MM.1S (cell line): Measurements from ENCODE around the gene NXF1.

Source experiments
- DNase-seq: peaks from one replicate; pipeline ENCODE4 v3.0.0-alpha.2; 2015
- H2AFZ ChIP-seq: fragments of 300-600 bp; sonication (generic); 2 replicates; pipeline ENCODE4 v1.6.0; 2016; ENCODE audit warnings: antibody characterized with exemption, low read length
- H3F3A ChIP-seq: fragments of 300-600 bp; sonication (generic); 2 replicates; pipeline ENCODE4 v1.6.1; 2016; ENCODE audit warnings: mild to moderate bottlenecking, antibody characterized with exemption, low read length, moderate library complexity, mixed read lengths; ENCODE audit not compliant: insufficient read depth
- H3K27ac ChIP-seq: fragments of 300-600 bp; sonication (generic); 2 replicates; pipeline ENCODE4 v1.5.1; 2016; ENCODE audit warnings: mild to moderate bottlenecking, low read length
- H3K27me3 ChIP-seq: fragments of 300-600 bp; sonication (generic); replicated peaks from 2 replicates; pipeline ENCODE4 v1.6.0; 2016; ENCODE audit warnings: low read length; ENCODE audit not compliant: insufficient read depth
- H3K36me3 ChIP-seq: fragments of 300-600 bp; sonication (generic); replicated peaks from 2 replicates; pipeline ENCODE4 v1.6.1; 2016; ENCODE audit warnings: mild to moderate bottlenecking, low read length, mixed read lengths; ENCODE audit not compliant: insufficient read depth
- H3K4me1 ChIP-seq: fragments of 300-600 bp; sonication (generic); 2 replicates; pipeline ENCODE4 v1.6.1; 2016; ENCODE audit warnings: low read length, mixed read lengths
- H3K4me2 ChIP-seq: fragments of 300-600 bp; sonication (generic); 2 replicates; pipeline ENCODE4 v1.6.0; 2016; ENCODE audit warnings: low read depth, low read length
- H3K4me3 ChIP-seq: fragments of 300-600 bp; sonication (generic); 2 replicates; pipeline ENCODE4 v1.5.1; 2016; ENCODE audit warnings: low read length, mixed read lengths
- H3K79me2 ChIP-seq: fragments of 300-600 bp; sonication (generic); 2 replicates; pipeline ENCODE4 v1.6.1; 2016; ENCODE audit warnings: mixed run types, low read length, mixed read lengths
- H3K9ac ChIP-seq: fragments of 300-600 bp; sonication (generic); 2 replicates; pipeline ENCODE4 v1.6.1; 2016; ENCODE audit warnings: low read length, mixed read lengths
- H3K9me2 ChIP-seq: fragments of 300-600 bp; sonication (generic); replicated peaks from 2 replicates; pipeline ENCODE4 v1.6.1; 2016; ENCODE audit warnings: mild to moderate bottlenecking, low read length, mixed read lengths; ENCODE audit not compliant: insufficient read depth
- H3K9me3 ChIP-seq: fragments of 300-600 bp; sonication (generic); replicated peaks from 2 replicates; pipeline ENCODE4 v1.6.1; 2016; ENCODE audit warnings: mild to moderate bottlenecking, low read length, mixed read lengths; ENCODE audit not compliant: insufficient read depth
- H4K20me1 ChIP-seq: fragments of 300-600 bp; sonication (generic); 2 replicates; pipeline ENCODE4 v1.6.1; 2016; ENCODE audit warnings: mild to moderate bottlenecking, low read length, moderate library complexity, mixed read lengths; ENCODE audit not compliant: insufficient read depth
- EZH2 ChIP-seq: fragments of 300-600 bp; sonication (generic); optimal IDR thresholded peaks from 2 replicates; pipeline ENCODE3; 2017; ENCODE audit warnings: low read depth, mild to moderate bottlenecking, antibody characterized with exemption, low read length, mixed read lengths
- EZH2phosphoT487 ChIP-seq: fragments of 300-600 bp; sonication (generic); IDR thresholded peaks from 2 replicates; pipeline ENCODE4 v1.6.1; 2018; ENCODE audit warnings: antibody characterized with exemption, low read length
- TF ChIP-seq, protein P1 (sequence below): fragments of 300-600 bp; sonication (generic); IDR thresholded peaks from 2 replicates; pipeline ENCODE4 v1.5.1; 2016; ENCODE audit warnings: antibody characterized with exemption, low read length, mixed read lengths

NXF1 gene

DNA sequence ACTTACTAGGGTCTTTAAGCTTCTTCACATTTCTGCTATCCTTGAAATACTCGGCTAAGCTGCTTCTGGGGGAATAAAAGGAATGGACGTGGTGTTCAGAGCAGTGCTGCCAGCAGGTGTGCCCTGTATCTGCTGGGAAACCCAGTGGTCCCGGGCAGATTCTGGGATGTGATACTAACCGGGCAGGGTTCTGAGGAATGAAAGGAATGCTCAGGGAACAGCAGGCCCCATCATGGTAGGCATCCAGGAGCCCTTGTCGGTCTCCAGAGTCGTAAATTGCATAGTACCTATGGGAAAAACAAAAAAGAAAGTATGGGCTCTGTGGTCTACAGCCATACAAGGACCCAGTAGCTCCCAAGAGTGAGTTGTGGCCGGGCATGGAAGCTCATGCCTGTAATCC, 9.0 kb downstream of the NXF1 start:
- no peak for DNase-seq
- H3F3A ChIP-seq, result peaks cover 10% of the 10 kb centered on the region; the same call in 1 of the 2 replicates
- TF ChIP-seq EZH2 (no peak), EZH2phosphoT487 (no peak)
- TF ChIP-seq, protein P1, sequence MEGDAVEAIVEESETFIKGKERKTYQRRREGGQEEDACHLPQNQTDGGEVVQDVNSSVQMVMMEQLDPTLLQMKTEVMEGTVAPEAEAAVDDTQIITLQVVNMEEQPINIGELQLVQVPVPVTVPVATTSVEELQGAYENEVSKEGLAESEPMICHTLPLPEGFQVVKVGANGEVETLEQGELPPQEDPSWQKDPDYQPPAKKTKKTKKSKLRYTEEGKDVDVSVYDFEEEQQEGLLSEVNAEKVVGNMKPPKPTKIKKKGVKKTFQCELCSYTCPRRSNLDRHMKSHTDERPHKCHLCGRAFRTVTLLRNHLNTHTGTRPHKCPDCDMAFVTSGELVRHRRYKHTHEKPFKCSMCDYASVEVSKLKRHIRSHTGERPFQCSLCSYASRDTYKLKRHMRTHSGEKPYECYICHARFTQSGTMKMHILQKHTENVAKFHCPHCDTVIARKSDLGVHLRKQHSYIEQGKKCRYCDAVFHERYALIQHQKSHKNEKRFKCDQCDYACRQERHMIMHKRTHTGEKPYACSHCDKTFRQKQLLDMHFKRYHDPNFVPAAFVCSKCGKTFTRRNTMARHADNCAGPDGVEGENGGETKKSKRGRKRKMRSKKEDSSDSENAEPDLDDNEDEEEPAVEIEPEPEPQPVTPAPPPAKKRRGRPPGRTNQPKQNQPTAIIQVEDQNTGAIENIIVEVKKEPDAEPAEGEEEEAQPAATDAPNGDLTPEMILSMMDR, result no peak

DNA sequence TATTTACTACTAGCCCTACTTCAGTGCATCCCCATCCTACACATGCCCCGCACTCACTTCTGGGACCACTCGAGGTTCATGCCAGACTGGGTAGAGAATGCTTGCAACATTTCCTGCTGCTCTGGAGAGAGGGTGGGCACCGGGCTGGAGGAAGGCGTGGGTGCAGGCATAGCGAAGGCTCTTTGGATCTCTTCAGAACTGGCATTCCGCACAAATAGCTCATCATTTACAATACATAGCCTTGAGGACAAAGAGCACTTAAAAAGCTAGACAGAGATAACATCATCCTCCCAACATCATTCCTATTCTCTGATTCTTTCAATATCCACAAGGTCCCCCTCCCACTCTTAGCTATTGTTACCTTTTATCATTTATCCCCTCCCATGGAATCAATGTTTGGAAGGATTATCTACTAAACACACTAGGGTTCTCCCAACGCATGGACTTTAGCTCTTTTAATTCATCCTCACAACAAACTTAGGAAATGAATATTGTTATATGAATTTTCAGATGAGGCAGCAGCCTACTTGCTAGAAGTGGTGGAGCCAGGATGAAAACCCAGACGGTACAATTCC, 11.0 kb downstream of the NXF1 start:
- Histone ChIP-seq H3K4me1 (peaks cover 23% of the 10 kb centered on the region), H2AFZ (no peak overlapping the region), H3K9me2 (no peaks in the 10 kb centered on the region), H3K27me3 (no peaks in the 10 kb centered on the region), H3F3A (peaks cover 16% of the 10 kb centered on the region), H3K9me3 (no peaks in the 10 kb centered on the region), H3K4me2 (no peak overlapping the region), H3K27ac (no peak overlapping the region), H3K9ac (no peak overlapping the region), H3K79me2 (peaks cover 25% of the 10 kb centered on the region), H3K36me3 (0 out of 2 replicates have a peak, but pooled peaks cover 3% of the 10 kb centered on the region), H3K4me3 (no peak overlapping the region), H4K20me1 (no peaks in the 10 kb centered on the region)
- no peak for TF ChIP-seq EZH2phosphoT487
- TF ChIP-seq, protein P1, result no peak
- TF ChIP-seq EZH2, result no peak
- DNase-seq, result no peak

More for the DNA sequence above, 9.0 kb downstream of the NXF1 start:
- H2AFZ ChIP-seq, result no peak overlapping the region
- no peak overlapping the region for H3K4me3 ChIP-seq
- peaks cover 14% of the 10 kb centered on the region; the same call in 1 of the 2 replicates for H3K36me3 ChIP-seq
- H4K20me1 ChIP-seq, result no peaks in the 10 kb centered on the region
- no peaks in the 10 kb centered on the region for H3K27me3 ChIP-seq
- H3K79me2 ChIP-seq, result peaks cover 10% of the 10 kb centered on the region
- no peaks in the 10 kb centered on the region for H3K9me2 ChIP-seq
- H3K9me3 ChIP-seq, result no peaks in the 10 kb centered on the region
- no peak overlapping the region for H3K4me2 ChIP-seq
- peaks cover 9% of the 10 kb centered on the region for H3K4me1 ChIP-seq
- H3K27ac ChIP-seq, result no peak overlapping the region
- no peak overlapping the region for H3K9ac ChIP-seq

DNA sequence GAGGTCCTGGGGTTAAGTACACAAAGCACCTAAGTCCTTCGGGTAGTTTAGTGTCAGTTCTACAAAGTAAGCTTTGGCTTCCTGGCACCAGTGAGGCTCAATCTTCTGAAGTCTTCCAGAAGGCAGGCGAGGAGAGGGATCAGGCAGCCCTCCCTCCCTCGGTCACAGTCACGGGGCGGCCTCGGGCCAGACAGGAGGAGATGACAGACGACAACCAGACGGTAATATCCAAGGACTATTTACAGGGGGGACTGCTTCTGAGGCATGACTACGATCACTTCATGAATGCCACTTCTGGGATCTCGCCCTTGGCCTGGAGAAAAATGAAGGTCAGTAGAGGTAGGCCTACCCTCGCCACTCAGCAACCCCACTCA, 13.1 kb downstream of the NXF1 start:
- H4K20me1 ChIP-seq, result no peaks in the 10 kb centered on the region
- H3K4me1 ChIP-seq, result peaks cover 23% of the 10 kb centered on the region
- H3K36me3 ChIP-seq, result 0 out of 2 replicates have a peak, but pooled peaks cover 3% of the 10 kb centered on the region
- H2AFZ ChIP-seq, result peak overlapping the region; percentile 60
- no peaks in the 10 kb centered on the region for H3K9me2 ChIP-seq
- peak overlapping the region; percentile 26; the same call in 1 of the 2 replicates for H3K27ac ChIP-seq
- peaks cover 30% of the 10 kb centered on the region for H3F3A ChIP-seq
- peak overlapping the region; percentile 61; the same call in 1 of the 2 replicates for H3K9ac ChIP-seq
- no peaks in the 10 kb centered on the region for H3K9me3 ChIP-seq
- TF ChIP-seq EZH2 (no peak), EZH2phosphoT487 (no peak)
- TF ChIP-seq, protein P1, result no peak
- peak overlapping the region; percentile 92 for H3K4me3 ChIP-seq
- peak overlapping the region; percentile 87 for H3K4me2 ChIP-seq
- peaks cover 42% of the 10 kb centered on the region for H3K79me2 ChIP-seq
- no peaks in the 10 kb centered on the region for H3K27me3 ChIP-seq
- DNase-seq, result no peak
